Kidney (tissue), 14 donors: ENCODE results near the gene FUT3. TPM values are rescaled to one million over a fixed set of nuclear protein-coding genes. Genes with fewer than 3 reads are reported as not detected.

Source experiments
- DNase-seq, 5 donors: peaks; one replicate each; pipeline ENCODE4 v3.0.0-alpha.2; 2013 to 2020
- FAIRE-seq: peaks from 2 replicates; lab custom pipeline; 2012; peaks lifted over from hg19 to GRCh38; lab: Jason Lieb, UNC
- H3K27ac ChIP-seq, 2 donors: one replicate each; pipeline ENCODE4 v1.7.0; 2013; ENCODE audit warnings: low read depth in 2 of 2, low read length in 2 of 2, inconsistent platforms in 1 of 2
- H3K27me3 ChIP-seq: one replicate; pipeline ENCODE4 v1.7.1; 2013; ENCODE audit warnings: low read length, inconsistent platforms; ENCODE audit not compliant: control insufficient read depth, insufficient read depth
- H3K36me3 ChIP-seq, 3 donors: one replicate each; pipeline versions ENCODE4 v1.7.0 to v1.7.1; 2013; ENCODE audit warnings: low read length in 3 of 3, control low read depth in 1 of 3, inconsistent platforms in 1 of 3; ENCODE audit not compliant: insufficient read depth in 3 of 3, control insufficient read depth in 2 of 3
- H3K4me1 ChIP-seq, 3 donors: one replicate each; pipeline versions ENCODE4 v1.7.0 to v1.7.1; 2013; ENCODE audit warnings: low read length in 3 of 3, inconsistent platforms in 1 of 3, low read depth in 1 of 3; ENCODE audit not compliant: control insufficient read depth in 2 of 3, insufficient read depth in 2 of 3
- H3K4me3 ChIP-seq, 3 donors: one replicate each; pipeline versions ENCODE4 v1.7.0 to v1.8.1; 2013; ENCODE audit warnings: low read length in 3 of 3, control low read depth in 1 of 3, inconsistent platforms in 1 of 3
- H3K9ac ChIP-seq, 3 donors: one replicate each; pipeline versions ENCODE4 v1.7.0 to v1.7.1; 2013; ENCODE audit warnings: low read length in 3 of 3, control low read depth in 1 of 3, inconsistent platforms in 1 of 3
- H3K9me3 ChIP-seq, 3 donors: one replicate each; pipeline versions ENCODE4 v1.7.0 to v1.7.1; 2013; ENCODE audit warnings: low read length in 3 of 3, control low read depth in 1 of 3, inconsistent platforms in 1 of 3; ENCODE audit not compliant: control insufficient read depth in 2 of 3, insufficient read depth in 1 of 3
- CTCF ChIP-seq: IDR thresholded peaks from 3 replicates; pipeline ENCODE4 v1.5.1; 2012; ENCODE audit warnings: mild to moderate bottlenecking, moderate library complexity, borderline replicate concordance; ENCODE audit not compliant: insufficient read depth; ENCODE audit errors: extremely low read depth
- intact Hi-C: fragments of 100-400 bp; cut with DNase I; formaldehyde crosslinking; loops from one replicate; pipeline ENCODE4 v1.11.1; 2022
- polyA plus RNA-seq: library from polyadenylated mRNA; stranded (reverse); fragments of 350-450 nt; fragmentation: Illumina TruSeq; extraction: RNeasy Lipid Tissue Mini Kit (QIAGEN cat#74804); gene quantifications from one replicate; pipeline ENCODE4 v1.2.3, GENCODE V29; 2014; ENCODE audit warnings: low read depth, low replicate concordance; ENCODE audit not compliant: insufficient read depth
- total RNA-seq: library from RNA; stranded (reverse); fragmentation: NEBNext Ultra II Directional; extraction: Animal tissue kit (Norgen Biotek cat#: 25700); gene quantifications from one replicate; pipeline ENCODE4 v1.2.1, GENCODE V29; 2021
- donor health status: control.
- donor health status: control.
- donor health status: control.
- donor health status: control.
- donor health status: control.
- donor health status: DM: yes; HTN: yes; CAD: no.
- donor health status: Normal renal cell carcinoma (clear cell type).

FUT3 gene
- total and polyA plus RNA-seq, 2 donors from 2014 or later = 3.0 to 6.5 TPM

DNA sequence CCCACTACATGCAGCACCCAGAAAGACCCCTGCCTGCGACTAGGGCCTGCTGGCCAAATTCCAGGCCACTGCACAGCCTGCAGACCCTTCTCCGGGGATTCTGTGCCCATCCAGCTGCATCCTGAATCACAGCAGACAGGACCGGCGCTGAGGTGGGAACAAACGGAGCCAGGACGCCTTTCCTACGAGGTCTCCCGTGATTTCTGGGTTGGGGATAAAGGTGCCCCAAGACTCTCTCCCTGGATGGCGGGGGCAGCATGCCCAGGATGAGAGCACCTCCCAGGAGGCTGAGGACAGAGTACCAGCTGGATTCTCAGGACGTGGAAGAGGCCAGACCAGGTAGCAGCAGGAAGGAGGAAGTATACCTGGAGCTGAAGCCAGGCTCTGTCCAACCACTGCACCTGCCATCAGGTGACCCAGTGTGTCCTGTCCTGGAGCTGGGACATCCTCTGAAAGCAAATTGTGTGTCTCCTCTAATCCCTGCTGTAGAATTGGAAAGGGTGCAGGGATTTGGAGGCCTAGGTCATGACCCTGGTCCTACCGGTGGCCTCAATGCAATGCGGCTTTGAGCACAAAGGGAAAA is 22.5 kb upstream of the FUT3 start:
- H3K9ac ChIP-seq = no peak overlapping the region
- no peak for TF ChIP-seq CTCF
- peak in 1 of 5 donors; percentile 34 for DNase-seq
- intact Hi-C loops = no loop called here
- no peak for FAIRE-seq
- H3K27me3 ChIP-seq = no peaks in the 10 kb centered on the region
- no peak overlapping the region for H3K4me3 ChIP-seq
- H3K9me3 ChIP-seq = no peaks in the 10 kb centered on the region
- peaks cover 0 to 10% (median 3%) of the 10 kb centered on the region in 3 donors for H3K4me1 ChIP-seq
- no peaks in the 10 kb centered on the region for H3K36me3 ChIP-seq
- peak overlapping the region in 1 of 2 donors; percentile 32 for H3K27ac ChIP-seq

DNA sequence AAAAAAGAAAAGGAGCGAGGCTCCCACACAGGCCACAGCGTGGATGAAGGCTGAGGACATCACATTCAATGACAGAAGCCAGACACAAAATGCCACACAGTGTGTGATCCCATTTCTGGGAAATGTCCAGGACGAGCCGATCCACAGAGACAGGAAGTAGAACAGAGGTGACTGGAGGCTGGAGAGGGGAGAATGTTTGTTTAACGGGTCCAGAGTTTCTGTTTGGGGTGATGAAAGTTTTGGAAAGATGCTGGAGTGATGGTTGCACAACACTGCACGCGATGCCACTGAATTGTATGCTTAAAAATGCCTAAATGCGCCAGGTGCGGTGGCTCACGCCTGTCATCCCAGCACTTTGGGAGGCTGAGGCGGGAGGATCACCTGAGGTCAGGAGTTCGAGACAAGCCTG is 19.7 kb upstream of the FUT3 start:
- Histone ChIP-seq H3K27ac (no peak overlapping the region), H3K4me3 (no peak overlapping the region), H3K9ac (no peak overlapping the region), H3K4me1 (peaks cover 0 to 10% (median 0%) of the 10 kb centered on the region in 3 donors), H3K9me3 (no peaks in the 10 kb centered on the region), H3K36me3 (no peaks in the 10 kb centered on the region), H3K27me3 (no peaks in the 10 kb centered on the region)
- no peak for FAIRE-seq
- intact Hi-C loops = no loop called here
- no peak for TF ChIP-seq CTCF
- DNase-seq = no peak

DNA sequence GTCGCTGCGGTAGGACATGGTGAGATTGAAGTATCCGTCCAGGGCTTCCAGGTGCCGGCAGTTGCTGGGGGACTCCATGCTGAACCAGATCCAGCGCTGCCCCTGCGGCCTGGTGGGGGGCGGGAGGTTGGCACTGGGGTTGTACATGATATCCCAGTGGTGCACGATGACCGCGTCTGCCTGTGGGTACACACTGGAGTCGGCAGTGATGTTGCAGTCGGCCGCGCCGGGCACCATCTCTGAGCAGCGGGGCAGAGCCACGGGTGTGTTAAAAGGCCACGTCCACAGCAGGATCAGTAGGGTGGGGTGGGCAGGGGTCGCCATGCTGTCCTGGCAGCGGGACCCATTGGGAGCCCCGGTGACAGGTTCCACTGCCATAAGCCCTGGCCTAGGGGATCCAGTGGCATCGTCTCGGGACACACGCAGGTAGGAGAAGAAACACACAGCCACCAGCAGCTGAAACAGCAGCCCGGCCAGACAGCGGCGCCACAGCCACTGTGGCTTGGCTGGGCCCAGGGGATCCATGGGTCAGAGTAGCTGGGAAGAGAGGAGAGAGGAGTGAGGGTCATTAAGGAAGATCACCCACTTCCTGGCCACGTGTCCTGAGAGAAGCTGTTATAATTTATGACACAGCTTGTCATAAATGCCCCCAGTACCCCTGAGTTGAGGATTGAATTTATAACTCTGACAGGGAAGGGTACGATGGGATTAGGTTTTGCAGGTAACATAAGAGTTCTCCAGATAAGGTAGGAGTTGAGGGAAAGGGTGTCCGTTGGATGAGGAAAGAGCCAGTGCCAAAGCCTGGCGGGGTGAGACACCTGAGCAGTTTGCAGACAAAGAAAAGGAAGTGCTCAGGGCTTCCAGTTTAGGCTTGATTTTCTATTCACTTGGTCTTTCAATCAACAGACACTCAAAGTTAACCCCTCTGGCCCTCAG is 16.2 kb upstream of the FUT3 start:
- FAIRE-seq (no peak), DNase-seq (peak in 1 of 5 donors; percentile 34)
- H3K36me3 ChIP-seq = no peaks in the 10 kb centered on the region
- no peak overlapping the region for H3K27ac ChIP-seq
- H3K9ac ChIP-seq = no peak overlapping the region
- H3K4me1 ChIP-seq = no peaks in the 10 kb centered on the region
- no peaks in the 10 kb centered on the region for H3K27me3 ChIP-seq
- H3K9me3 ChIP-seq = no peaks in the 10 kb centered on the region
- no peak overlapping the region for H3K4me3 ChIP-seq
- TF ChIP-seq CTCF = no peak
- intact Hi-C loops = no loop called here
